Endodermal cell (in vitro differentiated cells): ENCODE results near the gene TSC2. TPM values are rescaled to one million over a fixed set of nuclear protein-coding genes. Genes with fewer than 3 reads are reported as not detected.
"Not testable (repeated sequence)": the region's sequence is repeated elsewhere in the genome, so short reads cannot be mapped to it uniquely, and the experiment has no call there.

Source experiments
- DNase-seq: peaks from one replicate; pipeline ENCODE4 v3.0.0-alpha.2; 2017
- H3K27ac ChIP-seq: 2 replicates; pipeline ENCODE4 v1.5.1; 2013; ENCODE audit warnings: mild to moderate bottlenecking, low read depth, low read length, moderate library complexity
- H3K27me3 ChIP-seq: 2 replicates; pipeline ENCODE4 v1.6.1; 2013; ENCODE audit warnings: mild to moderate bottlenecking, low read length, moderate library complexity; ENCODE audit not compliant: insufficient read depth, control insufficient read depth, poor library complexity, severe bottlenecking
- H3K36me3 ChIP-seq: 2 replicates; pipeline ENCODE4 v1.7.0; 2013; ENCODE audit warnings: mild to moderate bottlenecking, low read length, moderate library complexity; ENCODE audit not compliant: control insufficient read depth, insufficient read depth
- H3K4me1 ChIP-seq: one replicate; pipeline ENCODE4 v1.7.0; 2013; ENCODE audit warnings: low read length; ENCODE audit not compliant: control insufficient read depth, insufficient read depth
- H3K4me3 ChIP-seq: 2 replicates; pipeline ENCODE4 v1.5.1; 2013; ENCODE audit warnings: mild to moderate bottlenecking, low read length, moderate library complexity
- H3K9ac ChIP-seq: 2 replicates; pipeline ENCODE4 v1.6.1; 2013; ENCODE audit warnings: mild to moderate bottlenecking, low read length, moderate library complexity; ENCODE audit not compliant: poor library complexity, severe bottlenecking; ENCODE audit errors: extremely low read depth
- H3K9me3 ChIP-seq: 2 replicates; pipeline ENCODE4 v1.6.1; 2013; ENCODE audit warnings: mild to moderate bottlenecking, low read length, moderate library complexity; ENCODE audit not compliant: control insufficient read depth
- H3K27ac Mint-ChIP-seq: 2 replicates; pipeline ENCODE4 v1.8.0; 2020; ENCODE audit warnings: mixed read lengths
- H3K27me3 Mint-ChIP-seq: 2 replicates; pipeline ENCODE4 v1.8.0; 2021; ENCODE audit warnings: mild to moderate bottlenecking, mixed read lengths; ENCODE audit not compliant: insufficient read depth
- H3K36me3 Mint-ChIP-seq: 2 replicates; pipeline ENCODE4 v1.8.0; 2020; ENCODE audit warnings: low read depth, mixed read lengths
- H3K4me1 Mint-ChIP-seq: 2 replicates; pipeline ENCODE4 v1.8.0; 2020; ENCODE audit warnings: mixed read lengths
- H3K4me3 Mint-ChIP-seq: 2 replicates; pipeline ENCODE4 v1.8.0; 2020; ENCODE audit warnings: mild to moderate bottlenecking, moderate library complexity, mixed read lengths
- H3K9me3 Mint-ChIP-seq: 2 replicates; pipeline ENCODE4 v1.8.0; 2020; ENCODE audit warnings: mild to moderate bottlenecking, mixed read lengths
- CTCF ChIP-seq: fragments of 200-600 bp; sonication (generic); conservative IDR thresholded peaks from 2 replicates; pipeline ENCODE4 v1.5.0; 2021; ENCODE audit warnings: antibody characterized with exemption, mild to moderate bottlenecking
- WGBS, 2 experiments: methylation state at CpG; one replicate each; pipeline versions ENCODE4 v1.1.5 to v1.1.7; 2013; ENCODE audit warnings: missing lambda C conversion rate in 2 of 2, mixed read lengths in 1 of 2; ENCODE audit not compliant: insufficient coverage in 1 of 2, insufficient read length in 1 of 2; 5-methylcytosine and 5-hydroxymethylcytosine counted together
- total RNA-seq, 2 donors: library from RNA; stranded (reverse); fragmentation: NEBNext Ultra II Directional in 1 of 2; extraction: Animal tissue kit (Norgen Biotek cat#: 25700) in 1 of 2; gene quantifications; 2 replicates in 1 of 2; 3 replicates in 1 of 2; pipeline ENCODE4 v1.2.1, GENCODE V29; 2021

Gene TSC2
- total RNA-seq, 2 donors from 2014 or later = 166 to 192 TPM

GRCh38 chr16:2008631-2009163 lies 39.1 kb upstream of the TSC2 start:
- Mint-ChIP-seq H3K27me3 (no peaks in the 10 kb centered on the region), H3K27ac (peak overlapping the region; percentile 33), H3K4me1 (peaks cover 23% of the 10 kb centered on the region), H3K9me3 (no peaks in the 10 kb centered on the region), H3K4me3 (peak overlapping the region; percentile 74), H3K36me3 (peaks cover 7% of the 10 kb centered on the region)
- 16 to 18% methylated on average over 8 to 23 of the region's 23 CpGs for WGBS, 2 experiments
- peak overlapping the region; percentile 96 for H3K4me3 ChIP-seq
- peaks cover 24% of the 10 kb centered on the region for H3K4me1 ChIP-seq
- peak overlapping the region; percentile 29 for H3K27ac ChIP-seq
- peak overlapping the region; percentile 84 for H3K9ac ChIP-seq
- no peak for TF ChIP-seq CTCF
- DNase-seq = no peak
- H3K36me3 ChIP-seq = peaks cover 10% of the 10 kb centered on the region
- no peaks in the 10 kb centered on the region for H3K9me3 ChIP-seq
- no peaks in the 10 kb centered on the region for H3K27me3 ChIP-seq

- Histone ChIP-seq H3K4me1 (peaks cover 24% of the 10 kb centered on the region), H3K36me3 (peaks cover 10% of the 10 kb centered on the region), H3K9ac (peak overlapping the region; percentile 84), H3K4me3 (peak overlapping the region; percentile 96), H3K27me3 (no peaks in the 10 kb centered on the region), H3K9me3 (no peaks in the 10 kb centered on the region), H3K27ac (peak overlapping the region; percentile 29)
- Mint-ChIP-seq H3K4me3 (peak overlapping the region; percentile 74), H3K4me1 (peaks cover 23% of the 10 kb centered on the region), H3K9me3 (no peaks in the 10 kb centered on the region), H3K36me3 (peaks cover 7% of the 10 kb centered on the region), H3K27me3 (no peaks in the 10 kb centered on the region), H3K27ac (peak overlapping the region; percentile 33)
- WGBS, 2 experiments = 0% methylated on average over 17 to 55 of the region's 55 CpGs
- DNase-seq = peak; percentile 70
- no peak for TF ChIP-seq CTCF
These were observed 38.5 kb upstream of the TSC2 start for GRCh38 chr16:2009164-2009711.

- 6 to 13% methylated on average over 22 to 52 of the region's 52 CpGs for WGBS, 2 experiments
- peak within 1 kb of the TSS; percentile 29 for H3K27ac ChIP-seq
- peaks cover 23% of the 10 kb centered on the region for H3K4me1 Mint-ChIP-seq
- H3K9me3 Mint-ChIP-seq = no peaks in the 10 kb centered on the region
- peak within 1 kb of the TSS; percentile 82 for H3K27ac Mint-ChIP-seq
- peaks cover 7% of the 10 kb centered on the region for H3K36me3 ChIP-seq
- DNase-seq = peak; percentile 90
- H3K4me3 Mint-ChIP-seq = peak within 1 kb of the TSS; percentile 74
- peaks cover 24% of the 10 kb centered on the region for H3K4me1 ChIP-seq
- no peaks in the 10 kb centered on the region for H3K9me3 ChIP-seq
- H3K27me3 Mint-ChIP-seq = no peaks in the 10 kb centered on the region
- peak within 1 kb of the TSS; percentile 96 for H3K4me3 ChIP-seq
- no peaks in the 10 kb centered on the region for H3K27me3 ChIP-seq
- H3K9ac ChIP-seq = peak within 1 kb of the TSS; percentile 84
- H3K36me3 Mint-ChIP-seq = peaks cover 7% of the 10 kb centered on the region
- peak; percentile 13 for TF ChIP-seq CTCF
These were observed 37.8 kb upstream of the TSC2 start, which contains the start of gene ZNF598 for GRCh38 chr16:2009791-2010510. Gene ZNF598 (minus strand): TSS chr16:2009821.

- not testable (repeated sequence) for H3K27me3 ChIP-seq, H3K4me3 Mint-ChIP-seq, H3K27ac ChIP-seq, DNase-seq, H3K9me3 Mint-ChIP-seq, H3K27me3 Mint-ChIP-seq, H3K36me3 Mint-ChIP-seq, H3K4me3 ChIP-seq, H3K9me3 ChIP-seq, H3K36me3 ChIP-seq, H3K9ac ChIP-seq, H3K27ac Mint-ChIP-seq
- H3K4me1 Mint-ChIP-seq = peaks cover 15% of the 10 kb centered on the region
- WGBS, 2 experiments = 82 to 89% methylated on average over 7 to 9 of the region's 9 CpGs
- peaks cover 18% of the 10 kb centered on the region for H3K4me1 ChIP-seq
These were observed 36.1 kb upstream of the TSC2 start for GRCh38 chr16:2011726-2012125.
